Activated CD4-positive, alpha-beta T cell treated with anti-CD3 and anti-CD28 coated beads for 36 hours (primary cell): ENCODE data around the gene PTPN12. TPM values are rescaled to one million over a fixed set of nuclear protein-coding genes. Genes with fewer than 3 reads are reported as not detected.
"Not testable (repeated sequence)": the region's sequence is repeated elsewhere in the genome, so short reads cannot be mapped to it uniquely, and the experiment has no call there.

Source experiments
- ATAC-seq: fragments of 200-7000 bp; cut with Tn5 transposase; one replicate; pipeline ENCODE4 v1.10.0; 2021; ENCODE audit warnings: mild to moderate bottlenecking, moderate library complexity
- CTCF ChIA-PET: fragments of 350-600 bp; sonication (Branson Sonifier 250); formaldehyde crosslinking; loops from one replicate; lab custom pipeline; 2021; ENCODE audit warnings: antibody characterized with exemption; lab: Charles Lee
- POLR2A ChIA-PET: fragments of 350-600 bp; sonication (Branson Sonifier 250); formaldehyde crosslinking; loops from one replicate; lab custom pipeline; 2021; ENCODE audit warnings: antibody characterized with exemption, inconsistent platforms; lab: Charles Lee
- DNase-seq: peaks from one replicate; pipeline ENCODE4 v3.0.0-alpha.2; 2020
- H3K27ac Mint-ChIP-seq: one replicate; pipeline ENCODE4 v1.8.0; 2021; ENCODE audit warnings: mixed read lengths
- H3K27me3 Mint-ChIP-seq: one replicate; pipeline ENCODE4 v1.8.0; 2021; ENCODE audit warnings: mixed read lengths
- H3K36me3 Mint-ChIP-seq: one replicate; pipeline ENCODE4 v1.8.0; 2021; ENCODE audit warnings: low read depth, mixed read lengths
- H3K4me1 Mint-ChIP-seq: one replicate; pipeline ENCODE4 v1.8.0; 2021; ENCODE audit warnings: mixed read lengths
- H3K4me3 Mint-ChIP-seq: one replicate; pipeline ENCODE4 v1.8.0; 2021; ENCODE audit warnings: mild to moderate bottlenecking, moderate library complexity, mixed read lengths
- H3K9me3 Mint-ChIP-seq: one replicate; pipeline ENCODE4 v1.8.0; 2021; ENCODE audit warnings: low read depth, mixed read lengths
- intact Hi-C, 2 experiments: fragments of 100-400 bp; cut with DNase I in 1 of 2; cut with micrococcal nuclease in 1 of 2; formaldehyde crosslinking; loops; one replicate each; pipeline versions ENCODE4 v1.14.2 to v1.15.1; 2022 to 2024; cut with DNase I, micrococcal nuclease
- total RNA-seq, 2 experiments: library from RNA; stranded (reverse); gene quantifications; one replicate each; pipeline ENCODE4 v1.2.3, GENCODE V29; 2021

The PTPN12 gene
- total RNA-seq, 2 experiments from 2014 or later = 8.5 to 12.0 TPM

GRCh38 chr7:77538281-77539212 lies 1.5 kb downstream of the PTPN12 start:
- Mint-ChIP-seq H3K4me3 (peak overlapping the region; percentile 95), H3K27me3 (no peaks in the 10 kb centered on the region), H3K4me1 (peaks cover 25% of the 10 kb centered on the region), H3K9me3 (no peaks in the 10 kb centered on the region), H3K27ac (peak overlapping the region; percentile 47), H3K36me3 (no peaks in the 10 kb centered on the region)
- ATAC-seq (no peak), DNase-seq (peak; percentile 30)
- intact Hi-C loops = loop anchor here (5.0 kb wide), 4 partner anchors 121 to 271 kb away; partner anchors contain the start of gene GSAP (in 1 of the 2)
- ChIA-PET CTCF (interaction anchor here (0.6 kb wide), 1 partner anchor 19 kb away, joined by 3 read pairs; no protein-coding TSS in a partner anchor), POLR2A (no interaction called here)

- Mint-ChIP-seq H3K27ac (no peak overlapping the region), H3K27me3 (no peaks in the 10 kb centered on the region), H3K9me3 (no peaks in the 10 kb centered on the region), H3K4me3 (no peak overlapping the region), H3K4me1 (peaks cover 34% of the 10 kb centered on the region), H3K36me3 (no peaks in the 10 kb centered on the region)
- ATAC-seq = no peak
- no peak for DNase-seq
- POLR2A ChIA-PET = no interaction called here
- CTCF ChIA-PET = interaction anchor here (1.5 kb wide), 1 partner anchor 62 kb away, joined by 3 read pairs; no protein-coding TSS in a partner anchor
- intact Hi-C loops = no loop called here
Measured at GRCh38 chr7:77540402-77540822, 3.3 kb downstream of the PTPN12 start.

GRCh38 chr7:77540993-77541392 lies 3.9 kb downstream of the PTPN12 start:
- POLR2A ChIA-PET, ATAC-seq, H3K27ac Mint-ChIP-seq, H3K9me3 Mint-ChIP-seq, H3K4me3 Mint-ChIP-seq, intact Hi-C loops, H3K27me3 Mint-ChIP-seq, H3K36me3 Mint-ChIP-seq, DNase-seq: not testable (repeated sequence)
- CTCF ChIA-PET = interaction anchor here (1.5 kb wide), 1 partner anchor 61 kb away, joined by 3 read pairs; no protein-coding TSS in a partner anchor
- H3K4me1 Mint-ChIP-seq = peaks cover 33% of the 10 kb centered on the region

- H3K27me3 Mint-ChIP-seq = no peaks in the 10 kb centered on the region
- CTCF ChIA-PET = interaction anchor here (0.6 to 1.1 kb wide), 4 partner anchors 15 to 294 kb away, joined by 3 read pairs; no protein-coding TSS in a partner anchor
- H3K27ac Mint-ChIP-seq = no peak overlapping the region
- no peaks in the 10 kb centered on the region for H3K9me3 Mint-ChIP-seq
- H3K4me1 Mint-ChIP-seq = peaks cover 31% of the 10 kb centered on the region
- ATAC-seq = peak; percentile 63
- intact Hi-C loops = no loop called here
- POLR2A ChIA-PET = no interaction called here
- DNase-seq = no peak
- no peaks in the 10 kb centered on the region for H3K36me3 Mint-ChIP-seq
- no peak overlapping the region for H3K4me3 Mint-ChIP-seq
Measured at GRCh38 chr7:77542409-77542808, 5.3 kb downstream of the PTPN12 start.

- ATAC-seq (no peak), DNase-seq (no peak)
- Mint-ChIP-seq H3K27me3 (no peaks in the 10 kb centered on the region), H3K9me3 (no peaks in the 10 kb centered on the region), H3K4me3 (no peak overlapping the region), H3K36me3 (no peaks in the 10 kb centered on the region), H3K4me1 (peaks cover 31% of the 10 kb centered on the region), H3K27ac (no peak overlapping the region)
- CTCF ChIA-PET = interaction anchor here (0.6 to 1.1 kb wide), 4 partner anchors 14 to 295 kb away, joined by 3 read pairs; no protein-coding TSS in a partner anchor
- POLR2A ChIA-PET = no interaction called here
- intact Hi-C loops = no loop called here
Measured at GRCh38 chr7:77542895-77543294, 5.8 kb downstream of the PTPN12 start.

GRCh38 chr7:77543910-77544309 lies 6.8 kb downstream of the PTPN12 start:
- Mint-ChIP-seq H3K27ac (no peak overlapping the region), H3K36me3 (no peaks in the 10 kb centered on the region), H3K9me3 (no peaks in the 10 kb centered on the region), H3K27me3 (no peaks in the 10 kb centered on the region), H3K4me3 (no peak overlapping the region), H3K4me1 (peaks cover 34% of the 10 kb centered on the region)
- ChIA-PET POLR2A (no interaction called here), CTCF (interaction anchor here (0.6 to 0.7 kb wide), 2 partner anchors 13 to 299 kb away, joined by 3 read pairs; no protein-coding TSS in a partner anchor)
- ATAC-seq (no peak), DNase-seq (no peak)
- intact Hi-C loops = no loop called here

GRCh38 chr7:77544518-77544917 lies 7.4 kb downstream of the PTPN12 start:
- Mint-ChIP-seq H3K4me3 (no peak overlapping the region), H3K9me3 (no peaks in the 10 kb centered on the region), H3K27me3 (no peaks in the 10 kb centered on the region), H3K4me1 (peaks cover 36% of the 10 kb centered on the region), H3K36me3 (no peaks in the 10 kb centered on the region), H3K27ac (no peak overlapping the region)
- intact Hi-C loops = no loop called here
- DNase-seq (no peak), ATAC-seq (no peak)
- POLR2A ChIA-PET = no interaction called here
- CTCF ChIA-PET = no interaction called here

- ChIA-PET POLR2A (no interaction called here), CTCF (interaction anchor here (0.9 kb wide), 1 partner anchor 103 kb away, joined by 3 read pairs; no protein-coding TSS in a partner anchor)
- ATAC-seq (no peak), DNase-seq (no peak)
- Mint-ChIP-seq H3K27ac (no peak overlapping the region), H3K36me3 (no peaks in the 10 kb centered on the region), H3K4me3 (no peak overlapping the region), H3K4me1 (peaks cover 18% of the 10 kb centered on the region), H3K9me3 (no peaks in the 10 kb centered on the region), H3K27me3 (no peaks in the 10 kb centered on the region)
- intact Hi-C loops = no loop called here
Measured at GRCh38 chr7:77548206-77548605, 11.1 kb downstream of the PTPN12 start.

GRCh38 chr7:77549106-77549870 lies 12.2 kb downstream of the PTPN12 start:
- Mint-ChIP-seq H3K9me3 (peaks cover 2% of the 10 kb centered on the region), H3K27ac (no peak overlapping the region), H3K4me3 (no peak overlapping the region), H3K36me3 (no peaks in the 10 kb centered on the region), H3K27me3 (no peaks in the 10 kb centered on the region), H3K4me1 (peaks cover 9% of the 10 kb centered on the region)
- ATAC-seq (no peak), DNase-seq (no peak)
- intact Hi-C loops = no loop called here
- ChIA-PET CTCF (interaction anchor here (0.6 to 0.9 kb wide), 4 partner anchors 57 to 189 kb away, joined by 3 read pairs; no protein-coding TSS in a partner anchor), POLR2A (interaction anchor here (0.6 kb wide), 1 partner anchor 186 kb away, joined by 6 read pairs; no protein-coding TSS in a partner anchor)

GRCh38 chr7:77550586-77550985 lies 13.5 kb downstream of the PTPN12 start:
- H3K27me3 Mint-ChIP-seq = no peaks in the 10 kb centered on the region
- H3K4me3 Mint-ChIP-seq = no peak overlapping the region
- ChIA-PET CTCF (no interaction called here), POLR2A (no interaction called here)
- H3K9me3 Mint-ChIP-seq = peaks cover 2% of the 10 kb centered on the region
- H3K4me1 Mint-ChIP-seq = peaks cover 7% of the 10 kb centered on the region
- DNase-seq = no peak
- no peaks in the 10 kb centered on the region for H3K36me3 Mint-ChIP-seq
- ATAC-seq = no peak
- intact Hi-C loops = no loop called here
- H3K27ac Mint-ChIP-seq = no peak overlapping the region

- ATAC-seq = no peak
Measured at GRCh38 chr7:77553123-77553522, 16.0 kb downstream of the PTPN12 start.

More at GRCh38 chr7:77553123-77553522, 16.0 kb downstream of the PTPN12 start:
- Mint-ChIP-seq H3K27ac (no peak overlapping the region), H3K27me3 (no peaks in the 10 kb centered on the region), H3K9me3 (peaks cover 2% of the 10 kb centered on the region), H3K36me3 (no peaks in the 10 kb centered on the region), H3K4me1 (peaks cover 5% of the 10 kb centered on the region), H3K4me3 (no peak overlapping the region)
- intact Hi-C loops = no loop called here
- ChIA-PET CTCF (no interaction called here), POLR2A (no interaction called here)
- no peak for DNase-seq
